HG03095 (cell line): Measurements from ENCODE around the gene CACNA1C.

Experiments
- ATAC-seq: cut with Tn5 transposase; IDR thresholded peaks from one replicate; pipeline ENCODE4 v1.9.1; 2021; ENCODE audit warnings: moderate library complexity; ENCODE audit not compliant: unreplicated experiment

CACNA1C gene

DNA sequence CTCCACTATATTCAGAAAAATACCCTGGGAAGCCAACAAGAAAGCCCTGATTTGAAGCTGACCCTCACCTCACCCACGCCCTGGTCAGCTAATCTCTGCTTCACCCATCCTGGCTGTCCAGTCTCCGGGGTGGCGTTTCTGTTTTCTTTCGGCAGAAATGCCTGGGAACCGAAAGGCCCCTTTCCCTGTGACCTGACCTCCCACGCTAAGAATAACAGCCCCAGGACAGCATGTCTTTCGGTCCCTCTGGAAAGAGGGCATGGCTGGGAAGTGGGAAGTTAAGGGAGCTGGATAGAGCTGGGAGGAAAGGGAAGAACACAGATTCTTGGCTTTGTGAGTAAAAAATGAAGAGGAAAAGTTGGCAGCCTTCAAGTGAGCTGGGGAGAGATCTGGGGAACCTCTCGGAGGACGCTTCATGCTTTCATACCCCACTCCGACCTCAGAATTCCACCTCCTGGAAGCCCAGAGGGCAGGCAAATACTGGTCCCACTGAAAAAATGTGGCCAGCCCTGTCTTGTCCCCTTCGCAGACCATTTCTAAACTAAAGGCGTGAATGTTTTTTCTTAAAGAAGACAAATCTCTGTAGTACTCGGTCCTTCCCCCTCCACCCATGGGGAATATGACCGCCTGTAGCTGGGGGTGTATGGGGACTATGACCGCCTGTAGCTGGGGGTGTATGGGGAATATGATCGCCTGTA is 579.0 kb downstream of the CACNA1C start:
- no peak for ATAC-seq

DNA sequence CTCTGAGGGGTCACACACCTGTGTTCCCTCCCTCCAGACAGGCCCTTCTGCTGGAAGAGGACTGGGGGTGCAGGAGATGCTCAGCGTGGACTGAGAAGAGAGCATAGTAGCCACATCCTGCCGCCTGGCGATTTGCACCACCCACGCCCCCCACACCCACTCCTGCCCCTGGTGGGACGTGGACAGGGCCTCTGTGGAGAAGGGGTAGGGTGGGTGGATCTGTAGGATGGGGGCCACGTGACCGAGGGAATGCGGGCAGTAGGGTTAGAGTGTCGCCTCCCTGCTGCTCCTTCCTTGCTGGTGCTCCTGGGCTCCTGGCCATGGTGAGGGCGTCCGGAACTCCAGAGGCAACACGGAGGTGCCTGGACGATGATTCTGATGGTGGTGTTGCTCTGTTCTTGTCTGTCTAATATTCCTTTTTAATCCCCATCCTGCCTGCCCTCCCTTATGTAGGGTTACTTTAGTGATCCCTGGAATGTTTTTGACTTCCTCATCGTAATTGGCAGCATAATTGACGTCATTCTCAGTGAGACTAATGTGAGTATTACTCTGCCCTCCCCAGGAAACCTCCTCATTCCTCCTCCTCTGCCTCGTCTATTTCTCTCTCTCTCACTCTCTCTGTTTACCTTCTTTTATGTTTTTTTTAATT is 580.5 kb downstream of the CACNA1C start:
- ATAC-seq = no peak

DNA sequence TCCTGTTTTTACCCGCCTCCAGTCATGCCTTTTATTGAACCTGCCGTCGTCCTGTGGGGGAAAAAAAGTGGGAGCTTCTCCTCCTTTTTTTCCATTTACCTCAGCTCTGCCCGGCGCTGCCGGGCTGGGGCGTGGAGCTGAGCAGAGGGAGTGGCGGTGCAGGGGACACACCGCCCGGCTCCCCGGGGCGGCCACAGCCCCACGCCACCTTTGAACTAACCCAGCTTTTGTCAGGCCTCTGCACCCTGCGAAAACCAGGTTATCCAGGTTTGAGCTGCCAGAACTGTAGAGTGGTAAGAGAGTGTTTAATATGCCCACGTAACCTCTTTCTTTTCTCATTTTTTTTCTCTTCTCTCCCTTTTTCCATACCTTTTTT is 581.0 kb downstream of the CACNA1C start:
- no peak for ATAC-seq

DNA sequence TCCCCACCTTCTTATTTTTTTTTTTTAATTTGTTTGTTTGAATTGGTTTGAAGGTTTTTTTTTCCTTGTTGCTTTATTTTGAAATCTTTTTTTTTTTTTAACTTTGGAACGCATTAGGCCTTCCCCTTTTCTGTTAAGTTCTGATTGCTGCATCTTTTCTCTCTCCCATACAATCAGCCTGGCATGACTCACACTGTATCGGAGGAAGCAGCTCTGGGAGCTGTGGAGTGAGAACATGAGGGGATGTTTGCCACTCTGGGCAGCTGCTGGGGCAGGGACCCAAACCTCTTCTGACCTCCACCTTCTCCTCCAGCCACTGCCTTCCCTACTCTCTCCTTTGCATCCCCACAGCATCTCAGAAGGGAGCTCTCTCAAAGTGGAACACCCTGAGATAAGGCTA is 581.7 kb downstream of the CACNA1C start:
- no peak for ATAC-seq

GRCh38 chr12:2636741-2637340 is 584.1 kb downstream of the CACNA1C start:
- ATAC-seq = no peak

- no peak for ATAC-seq
These were observed 584.6 kb downstream of the CACNA1C start for GRCh38 chr12:2637371-2637770.

DNA sequence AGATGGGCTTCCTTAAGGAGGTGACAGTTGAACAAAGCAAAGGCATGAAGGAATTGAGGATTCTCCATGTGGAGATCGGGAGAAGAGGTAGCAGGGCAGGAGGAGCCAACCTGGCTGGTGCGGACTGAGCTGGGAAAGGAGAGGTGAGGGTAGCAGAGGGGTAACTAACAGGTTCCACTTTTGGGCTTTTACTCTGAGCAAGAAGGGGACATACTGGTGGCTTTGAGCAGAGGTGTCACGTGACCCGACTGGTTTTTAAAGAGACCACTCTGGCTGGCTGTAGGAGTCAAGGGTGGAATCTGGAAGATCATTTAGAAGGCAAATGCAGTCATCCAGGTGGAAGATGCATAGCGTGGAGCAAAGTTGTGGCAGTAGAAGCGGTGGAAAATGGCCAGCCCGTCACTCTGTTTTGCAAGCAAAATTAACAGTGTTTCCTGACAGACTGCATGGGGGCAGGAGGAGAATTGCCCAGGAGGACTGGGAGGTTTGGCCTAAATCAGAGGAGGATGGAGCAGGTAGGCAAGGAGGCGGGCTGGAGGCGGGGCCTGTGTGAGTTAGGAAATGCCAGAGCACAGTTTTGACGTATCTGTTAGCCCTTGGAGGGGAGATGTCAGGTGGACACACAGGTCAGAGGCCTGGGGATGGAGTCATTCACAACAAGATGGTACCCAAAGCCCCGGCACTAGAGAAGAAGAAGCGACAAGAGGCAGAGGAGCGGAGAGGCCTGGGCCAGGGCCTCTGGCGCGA is 585.7 kb downstream of the CACNA1C start:
- ATAC-seq = no peak

- ATAC-seq = no peak
These were observed 586.2 kb downstream of the CACNA1C start for GRCh38 chr12:2639020-2639298.

GRCh38 chr12:2640281-2640680 is 587.5 kb downstream of the CACNA1C start:
- ATAC-seq = no peak

GRCh38 chr12:2640709-2641108 is 587.9 kb downstream of the CACNA1C start:
- no peak for ATAC-seq

DNA sequence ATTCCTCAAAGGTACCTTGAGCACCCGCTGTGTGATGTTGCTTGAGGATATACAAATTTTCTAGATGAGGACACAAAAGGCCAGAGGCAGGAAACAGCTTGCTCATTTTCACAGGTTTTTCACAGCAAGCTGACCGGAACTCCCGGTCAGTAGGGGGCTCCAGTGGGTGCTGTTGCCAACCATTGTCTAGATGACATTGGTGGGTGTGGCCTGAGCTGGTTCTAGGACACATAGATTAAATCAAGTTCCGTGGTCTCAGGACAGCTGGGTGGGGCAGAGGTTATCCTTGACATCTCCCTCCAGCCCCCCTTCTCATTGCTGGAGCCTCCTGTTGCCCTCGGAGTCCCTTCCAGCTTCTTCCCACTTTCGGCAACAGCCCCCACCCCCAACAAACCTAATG is 588.4 kb downstream of the CACNA1C start:
- ATAC-seq = no peak

DNA sequence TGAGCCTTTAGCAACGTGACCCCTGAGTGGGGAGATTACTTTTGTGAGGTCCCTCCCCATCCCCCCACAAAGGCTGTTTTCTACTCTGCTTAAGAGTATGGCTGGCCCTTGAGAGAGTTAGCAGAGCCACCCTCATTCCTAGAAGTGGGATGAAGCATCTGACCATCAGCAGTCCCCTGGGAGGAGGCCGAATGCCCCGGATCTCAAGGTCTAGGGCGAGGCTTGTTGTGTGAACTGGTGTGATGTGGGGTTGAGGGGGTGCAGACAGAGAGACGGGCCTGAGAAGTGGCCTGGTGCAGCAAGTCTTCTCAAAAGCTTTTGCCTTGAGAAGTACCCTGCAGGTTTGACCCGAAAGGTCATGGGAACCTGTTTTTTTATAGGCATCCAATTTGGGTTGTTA is 589.0 kb downstream of the CACNA1C start:
- ATAC-seq = no peak

DNA sequence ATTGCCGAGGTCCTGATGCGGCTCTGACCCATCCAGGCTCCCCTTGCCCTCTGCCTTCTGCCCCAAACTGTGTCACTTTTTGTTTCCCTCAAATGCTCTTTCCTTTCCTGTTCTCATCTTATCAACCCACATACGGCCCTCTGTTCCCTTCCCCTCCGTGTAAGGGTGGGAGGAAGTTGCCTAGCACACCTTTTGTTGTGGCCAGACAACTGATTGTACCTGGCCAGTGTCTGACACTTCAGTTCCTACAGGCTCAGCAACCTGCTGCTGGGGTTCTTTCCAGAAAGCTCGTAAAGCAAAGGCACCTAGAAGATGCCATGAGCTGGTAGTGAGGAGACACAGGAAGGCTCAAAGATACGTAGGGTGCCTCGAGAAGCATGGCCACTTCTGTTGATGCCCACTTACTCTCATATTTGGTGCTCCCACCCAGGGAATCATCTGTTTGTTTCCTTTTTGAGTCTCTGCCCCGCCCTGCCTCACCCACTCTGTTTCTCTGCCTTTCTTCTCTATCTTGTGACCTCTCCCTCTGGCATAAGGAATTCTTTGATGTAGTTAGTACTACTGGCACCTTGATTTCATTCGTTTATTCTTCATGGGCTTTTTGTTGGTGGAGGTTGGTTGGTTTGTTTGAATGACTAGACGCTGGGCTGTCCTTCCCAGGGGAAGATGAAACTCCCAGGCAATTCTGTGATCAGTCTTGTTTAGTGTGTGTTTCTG is 589.5 kb downstream of the CACNA1C start:
- ATAC-seq = no peak

DNA sequence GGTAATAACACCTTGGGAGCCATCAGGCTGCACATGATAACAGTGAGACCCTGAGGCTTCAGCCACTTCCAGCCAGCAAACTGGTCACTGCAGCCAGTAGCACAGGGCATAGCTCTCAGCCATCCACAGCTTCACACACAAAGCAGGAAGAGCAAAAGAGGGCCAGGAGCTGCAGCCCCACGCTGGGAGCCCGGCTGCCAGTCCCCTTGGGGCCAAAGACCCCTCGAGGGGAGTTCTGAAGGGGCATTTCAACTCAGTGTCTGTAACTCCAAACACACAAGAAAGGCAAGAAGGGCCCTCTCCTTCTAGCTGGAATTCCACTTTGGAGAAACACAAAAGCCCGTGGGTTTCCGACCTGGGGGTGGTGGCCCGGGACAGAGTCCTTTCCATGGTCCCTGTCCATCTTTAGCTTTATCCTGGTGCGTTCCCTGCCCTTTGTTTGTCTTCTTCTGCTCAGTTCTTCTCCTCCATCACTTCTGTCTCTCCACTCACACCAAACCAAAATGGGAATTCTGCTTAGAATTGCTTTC is 590.2 kb downstream of the CACNA1C start:
- ATAC-seq = no peak

DNA sequence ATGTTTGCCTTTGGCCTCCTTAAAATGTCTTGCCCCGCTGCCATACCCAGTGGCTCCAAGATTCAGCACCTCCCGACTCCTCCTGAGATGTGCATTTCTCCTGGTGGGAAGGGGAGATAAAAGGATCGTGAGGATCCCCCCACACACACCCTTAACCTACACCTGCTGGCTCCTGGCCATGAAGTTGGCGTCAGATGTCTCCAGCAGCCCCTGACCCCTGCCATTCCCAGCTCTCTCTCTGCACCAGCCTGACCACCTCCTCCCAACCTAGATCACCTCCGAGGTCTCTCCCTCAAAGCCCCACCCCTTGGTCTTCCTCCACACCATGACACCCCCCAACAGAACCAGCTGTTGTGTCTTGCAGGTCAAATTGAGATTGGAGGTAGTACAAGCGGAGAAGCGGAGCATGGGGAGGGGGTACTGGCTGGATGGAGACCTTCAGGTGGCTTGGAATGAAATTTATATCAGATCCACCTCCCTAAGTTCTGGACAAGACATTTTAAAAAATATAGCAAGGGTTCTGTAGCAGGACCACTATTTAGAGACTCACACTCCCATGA is 590.9 kb downstream of the CACNA1C start:
- no peak for ATAC-seq

GRCh38 chr12:2644683-2645405 is 592.1 kb downstream of the CACNA1C start:
- no peak for ATAC-seq

- no peak for ATAC-seq
These were observed 592.7 kb downstream of the CACNA1C start for GRCh38 chr12:2645460-2645859.

- no peak for ATAC-seq
These were observed 593.6 kb downstream of the CACNA1C start for GRCh38 chr12:2646341-2646740.

DNA sequence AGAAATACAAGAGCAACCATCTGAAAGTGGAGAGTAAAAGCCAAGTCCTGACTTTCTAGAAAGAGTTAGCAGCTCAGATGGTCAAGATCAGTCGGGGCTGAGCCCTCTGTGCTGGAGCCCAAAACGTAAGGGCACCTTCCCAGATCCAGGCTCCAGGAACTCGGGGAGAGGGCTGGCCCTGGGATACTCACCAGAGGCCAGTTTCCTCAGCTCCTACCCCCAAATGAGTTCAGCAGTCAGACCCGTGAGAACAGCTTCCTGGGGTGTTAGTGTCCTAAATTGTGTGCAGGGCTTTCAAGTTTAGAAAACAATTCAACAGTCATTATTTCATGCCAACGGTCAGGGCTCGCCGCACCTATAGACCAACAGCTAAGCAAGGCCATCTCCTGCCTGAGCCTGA is 594.4 kb downstream of the CACNA1C start:
- no peak for ATAC-seq

GRCh38 chr12:2648406-2648805 is 595.6 kb downstream of the CACNA1C start:
- no peak for ATAC-seq
